AG09309 (cell line): Measurements from ENCODE around the gene GLRB.

Experiments
- DNase-seq: peaks from one replicate; pipeline ENCODE4 v3.0.0-alpha.2; 2010; ENCODE audit warnings: low read depth
- H3K4me3 ChIP-seq: 2 replicates; pipeline ENCODE4 v1.5.1; 2011; ENCODE audit warnings: mild to moderate bottlenecking, low read depth, low read length, moderate library complexity; ENCODE audit not compliant: control insufficient read depth
- CTCF ChIP-seq: IDR thresholded peaks from 2 replicates; pipeline ENCODE4 v1.5.1; 2011; ENCODE audit warnings: mild to moderate bottlenecking, low read depth, low read length, inconsistent platforms; ENCODE audit not compliant: insufficient read depth, control insufficient read depth; ENCODE audit errors: missing control alignments

The GLRB gene

GRCh38 chr4:157195374-157195773 is 119.4 kb downstream of the GLRB start:
- no peak for DNase-seq
- no peak for TF ChIP-seq CTCF
- no peak overlapping the region for H3K4me3 ChIP-seq

- no peak for TF ChIP-seq CTCF
- no peak for DNase-seq
- no peak overlapping the region for H3K4me3 ChIP-seq
Observed at GRCh38 chr4:157196046-157196445, 120.1 kb downstream of the GLRB start.

- peak; percentile 33 for TF ChIP-seq CTCF
- DNase-seq: no peak
- no peak overlapping the region for H3K4me3 ChIP-seq
Observed at GRCh38 chr4:157204634-157205244, 128.8 kb downstream of the GLRB start.

GRCh38 chr4:157217708-157218107 is 141.8 kb downstream of the GLRB start:
- TF ChIP-seq CTCF: peak; percentile 47
- DNase-seq: no peak
- no peak overlapping the region for H3K4me3 ChIP-seq

- TF ChIP-seq CTCF: no peak
- no peak overlapping the region for H3K4me3 ChIP-seq
- no peak for DNase-seq
Observed at GRCh38 chr4:157219711-157220370, 143.9 kb downstream of the GLRB start.

- TF ChIP-seq CTCF: no peak
- peak; percentile 4 for DNase-seq
- H3K4me3 ChIP-seq: peak within 1 kb of the TSS; percentile 15; the same call in 1 of the 2 replicates
Observed at GRCh38 chr4:157220371-157220881, 144.5 kb downstream of the GLRB start, which contains the start of gene GRIA2. GRIA2 (plus strand) TSS chr4:157220728; CDS start chr4:157221043, 315 bp downstream.
